HEK293 (cell line): ENCODE data around the gene USP7.

ENCODE experiments used
- ZFP41 ChIP-seq: fragments of 450-650 bp; formaldehyde crosslinking; IDR thresholded peaks from 2 replicates; pipeline ENCODE4 v1.5.1; 2016; ENCODE audit warnings: missing biosample characterization, missing genetic modification characterization, borderline replicate concordance
- ZNF24 ChIP-seq: fragments of 450-650 bp; formaldehyde crosslinking; IDR thresholded peaks from 2 replicates; pipeline ENCODE4 v1.5.1; 2016; ENCODE audit warnings: missing biosample characterization, missing genetic modification characterization
- ZNF830 ChIP-seq: fragments of 450-650 bp; IDR thresholded peaks from 2 replicates; pipeline ENCODE4 v1.5.0; 2018; ENCODE audit warnings: missing biosample characterization, missing genetic modification characterization, low read depth, mild to moderate bottlenecking, moderate library complexity
- TF ChIP-seq, protein P1 (sequence below): fragments of 450-650 bp; formaldehyde crosslinking; IDR thresholded peaks from 2 replicates; pipeline ENCODE4 v1.5.1; 2016; ENCODE audit warnings: missing biosample characterization, missing genetic modification characterization
- TF ChIP-seq, protein P2 (sequence below): fragments of 450-650 bp; formaldehyde crosslinking; IDR thresholded peaks from 2 replicates; pipeline ENCODE4 v1.5.1; 2016; ENCODE audit warnings: missing biosample characterization, missing genetic modification characterization
- TF ChIP-seq, protein P3 (sequence below): fragments of 450-650 bp; formaldehyde crosslinking; IDR thresholded peaks from 2 replicates; pipeline ENCODE4 v1.5.1; 2016; ENCODE audit warnings: missing biosample characterization, missing genetic modification characterization

DNA sequence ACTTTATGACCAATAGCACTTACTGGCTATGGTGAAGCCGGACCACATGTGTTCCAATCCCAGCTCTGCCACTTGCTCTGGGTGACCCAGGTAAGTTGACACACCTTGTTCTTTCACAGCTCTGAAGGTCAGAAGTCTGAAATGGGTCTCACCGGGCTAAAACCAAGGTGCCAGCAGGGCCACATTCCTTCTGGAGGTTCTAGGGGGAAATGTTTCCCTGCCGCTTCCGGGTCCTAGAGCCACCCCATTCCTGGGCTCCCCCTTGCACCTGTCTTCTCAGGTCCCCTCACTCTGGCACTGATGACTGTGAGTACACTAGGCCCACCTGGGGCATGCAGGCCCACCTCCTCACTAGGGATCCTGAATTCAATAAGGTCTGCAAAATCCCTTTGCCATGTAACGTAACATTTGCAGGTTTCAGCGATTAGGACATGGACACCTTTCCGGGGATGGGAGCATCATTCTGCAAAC, 11.4 kb downstream of the USP7 start:
- TF ChIP-seq ZNF830 (tag by site-specific recombination): no peak
- TF ChIP-seq, protein P1, sequence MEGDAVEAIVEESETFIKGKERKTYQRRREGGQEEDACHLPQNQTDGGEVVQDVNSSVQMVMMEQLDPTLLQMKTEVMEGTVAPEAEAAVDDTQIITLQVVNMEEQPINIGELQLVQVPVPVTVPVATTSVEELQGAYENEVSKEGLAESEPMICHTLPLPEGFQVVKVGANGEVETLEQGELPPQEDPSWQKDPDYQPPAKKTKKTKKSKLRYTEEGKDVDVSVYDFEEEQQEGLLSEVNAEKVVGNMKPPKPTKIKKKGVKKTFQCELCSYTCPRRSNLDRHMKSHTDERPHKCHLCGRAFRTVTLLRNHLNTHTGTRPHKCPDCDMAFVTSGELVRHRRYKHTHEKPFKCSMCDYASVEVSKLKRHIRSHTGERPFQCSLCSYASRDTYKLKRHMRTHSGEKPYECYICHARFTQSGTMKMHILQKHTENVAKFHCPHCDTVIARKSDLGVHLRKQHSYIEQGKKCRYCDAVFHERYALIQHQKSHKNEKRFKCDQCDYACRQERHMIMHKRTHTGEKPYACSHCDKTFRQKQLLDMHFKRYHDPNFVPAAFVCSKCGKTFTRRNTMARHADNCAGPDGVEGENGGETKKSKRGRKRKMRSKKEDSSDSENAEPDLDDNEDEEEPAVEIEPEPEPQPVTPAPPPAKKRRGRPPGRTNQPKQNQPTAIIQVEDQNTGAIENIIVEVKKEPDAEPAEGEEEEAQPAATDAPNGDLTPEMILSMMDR (tag by site-specific recombination): no peak
- TF ChIP-seq, protein P2, sequence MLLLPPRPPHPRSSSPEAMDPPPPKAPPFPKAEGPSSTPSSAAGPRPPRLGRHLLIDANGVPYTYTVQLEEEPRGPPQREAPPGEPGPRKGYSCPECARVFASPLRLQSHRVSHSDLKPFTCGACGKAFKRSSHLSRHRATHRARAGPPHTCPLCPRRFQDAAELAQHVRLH (tag by site-specific recombination): no peak
- TF ChIP-seq, protein P3, sequence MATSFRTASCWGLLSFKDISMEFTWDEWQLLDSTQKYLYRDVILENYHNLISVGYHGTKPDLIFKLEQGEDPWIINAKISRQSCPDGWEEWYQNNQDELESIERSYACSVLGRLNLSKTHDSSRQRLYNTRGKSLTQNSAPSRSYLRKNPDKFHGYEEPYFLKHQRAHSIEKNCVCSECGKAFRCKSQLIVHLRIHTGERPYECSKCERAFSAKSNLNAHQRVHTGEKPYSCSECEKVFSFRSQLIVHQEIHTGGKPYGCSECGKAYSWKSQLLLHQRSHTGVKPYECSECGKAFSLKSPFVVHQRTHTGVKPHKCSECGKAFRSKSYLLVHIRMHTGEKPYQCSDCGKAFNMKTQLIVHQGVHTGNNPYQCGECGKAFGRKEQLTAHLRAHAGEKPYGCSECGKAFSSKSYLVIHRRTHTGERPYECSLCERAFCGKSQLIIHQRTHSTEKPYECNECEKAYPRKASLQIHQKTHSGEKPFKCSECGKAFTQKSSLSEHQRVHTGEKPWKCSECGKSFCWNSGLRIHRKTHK (tag by site-specific recombination): no peak
- no peak for TF ChIP-seq ZNF24
- TF ChIP-seq ZFP41: no peak
